ENCODE data around the gene DST. TPM values are rescaled to one million over a fixed set of nuclear protein-coding genes. Genes with fewer than 3 reads are reported as not detected.

The DST gene
- total RNA-seq, 1 experiment from 2014 or later = 76.0 TPM

GRCh38 chr6:56509031-56509430 is 133.7 kb downstream of the DST start:
- no TSS peak for BruUV-seq (replicated peaks)
- Mint-ChIP-seq H3K4me1 (ENCODE audit: low read depth, unreplicated experiment) (peaks cover 21% of the 10 kb centered on the region), H3K27ac (ENCODE audit: unreplicated experiment) (no peak overlapping the region), H3K9me3 (ENCODE audit: unreplicated experiment) (no peaks in the 10 kb centered on the region), H3K4me3 (ENCODE audit: unreplicated experiment) (no peak overlapping the region), H3K27me3 (ENCODE audit: insufficient read depth, unreplicated experiment) (no peaks in the 10 kb centered on the region), H3K36me3 (ENCODE audit: insufficient read depth, unreplicated experiment) (peaks cover 38% of the 10 kb centered on the region)
- Histone ChIP-seq H3K9me3 (no peaks in the 10 kb centered on the region), H3K36me3 (ENCODE audit: control insufficient read depth, insufficient read depth, low read length) (no peaks in the 10 kb centered on the region; the same call in 1 of the 2 replicates), H3K4me1 (peaks cover 17% of the 10 kb centered on the region), H3K27me3 (replicated peaks; ENCODE audit: control insufficient read depth, insufficient read depth, low read length) (no peaks in the 10 kb centered on the region), H3K4me3 (ENCODE audit: low read depth, low read length) (no peak overlapping the region)
- ChIA-PET POLR2A (no interaction called here), CTCF (no interaction called here)
- intact Hi-C loops (cut with micrococcal nuclease; ENCODE audit: unreplicated experiment) = no loop called here
- TF ChIP-seq, protein P1, sequence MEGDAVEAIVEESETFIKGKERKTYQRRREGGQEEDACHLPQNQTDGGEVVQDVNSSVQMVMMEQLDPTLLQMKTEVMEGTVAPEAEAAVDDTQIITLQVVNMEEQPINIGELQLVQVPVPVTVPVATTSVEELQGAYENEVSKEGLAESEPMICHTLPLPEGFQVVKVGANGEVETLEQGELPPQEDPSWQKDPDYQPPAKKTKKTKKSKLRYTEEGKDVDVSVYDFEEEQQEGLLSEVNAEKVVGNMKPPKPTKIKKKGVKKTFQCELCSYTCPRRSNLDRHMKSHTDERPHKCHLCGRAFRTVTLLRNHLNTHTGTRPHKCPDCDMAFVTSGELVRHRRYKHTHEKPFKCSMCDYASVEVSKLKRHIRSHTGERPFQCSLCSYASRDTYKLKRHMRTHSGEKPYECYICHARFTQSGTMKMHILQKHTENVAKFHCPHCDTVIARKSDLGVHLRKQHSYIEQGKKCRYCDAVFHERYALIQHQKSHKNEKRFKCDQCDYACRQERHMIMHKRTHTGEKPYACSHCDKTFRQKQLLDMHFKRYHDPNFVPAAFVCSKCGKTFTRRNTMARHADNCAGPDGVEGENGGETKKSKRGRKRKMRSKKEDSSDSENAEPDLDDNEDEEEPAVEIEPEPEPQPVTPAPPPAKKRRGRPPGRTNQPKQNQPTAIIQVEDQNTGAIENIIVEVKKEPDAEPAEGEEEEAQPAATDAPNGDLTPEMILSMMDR (IDR thresholded peaks at IDR 0.05; ENCODE audit: insufficient read depth in 1 of 2, low read depth in 1 of 2, low read length in 1 of 2, severe bottlenecking in 1 of 2, unreplicated experiment in 1 of 2) = no peak
- no peak for DNase-seq

DNA sequence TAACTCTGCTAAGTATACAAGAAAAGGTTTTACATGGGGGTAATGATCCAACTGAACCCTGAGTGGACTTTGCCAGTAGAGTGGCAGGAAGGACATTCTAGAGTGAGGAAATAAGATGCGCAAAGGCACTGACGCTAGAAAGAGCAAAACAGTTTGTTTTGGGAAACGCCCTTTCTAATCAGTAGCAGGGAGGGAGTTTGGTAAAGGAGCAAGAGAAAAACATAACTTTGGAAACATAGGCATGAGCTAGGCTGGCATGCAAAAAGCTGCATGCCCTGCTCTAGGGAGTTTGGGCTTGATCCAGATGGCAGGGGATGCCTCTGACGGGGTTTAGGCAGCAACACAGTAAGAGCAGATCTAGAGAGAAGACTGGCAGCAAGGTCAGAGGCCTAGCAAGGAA is 135.2 kb downstream of the DST start:
- TF ChIP-seq, protein P1 (IDR thresholded peaks at IDR 0.05; ENCODE audit: insufficient read depth in 1 of 2, low read depth in 1 of 2, low read length in 1 of 2, severe bottlenecking in 1 of 2, unreplicated experiment in 1 of 2) = no peak
- Mint-ChIP-seq H3K9me3 (ENCODE audit: unreplicated experiment) (no peaks in the 10 kb centered on the region), H3K27ac (ENCODE audit: unreplicated experiment) (no peak overlapping the region), H3K4me3 (ENCODE audit: unreplicated experiment) (no peak overlapping the region), H3K4me1 (ENCODE audit: low read depth, unreplicated experiment) (peaks cover 21% of the 10 kb centered on the region), H3K27me3 (ENCODE audit: insufficient read depth, unreplicated experiment) (no peaks in the 10 kb centered on the region), H3K36me3 (ENCODE audit: insufficient read depth, unreplicated experiment) (peaks cover 27% of the 10 kb centered on the region)
- no TSS peak for BruUV-seq (replicated peaks)
- Histone ChIP-seq H3K27me3 (replicated peaks; ENCODE audit: control insufficient read depth, insufficient read depth, low read length) (no peaks in the 10 kb centered on the region), H3K9me3 (no peaks in the 10 kb centered on the region), H3K4me1 (peaks cover 17% of the 10 kb centered on the region), H3K36me3 (ENCODE audit: control insufficient read depth, insufficient read depth, low read length) (no peaks in the 10 kb centered on the region; the same call in 1 of the 2 replicates), H3K4me3 (ENCODE audit: low read depth, low read length) (no peak overlapping the region)
- ChIA-PET POLR2A (no interaction called here), CTCF (interaction anchor here (0.6 kb wide), 1 partner anchor 87 kb away, joined by 3 read pairs; no protein-coding TSS in a partner anchor)
- no peak for DNase-seq
- intact Hi-C loops (cut with micrococcal nuclease; ENCODE audit: unreplicated experiment) = no loop called here

- no peaks in the 10 kb centered on the region for H3K9me3 Mint-ChIP-seq (ENCODE audit: unreplicated experiment)
- no peaks in the 10 kb centered on the region for H3K27me3 Mint-ChIP-seq (ENCODE audit: insufficient read depth, unreplicated experiment)
- Histone ChIP-seq H3K27me3 (replicated peaks; ENCODE audit: control insufficient read depth, insufficient read depth, low read length) (no peaks in the 10 kb centered on the region), H3K9me3 (no peaks in the 10 kb centered on the region), H3K36me3 (ENCODE audit: control insufficient read depth, insufficient read depth, low read length) (no peaks in the 10 kb centered on the region; the same call in 1 of the 2 replicates), H3K4me1 (peaks cover 8% of the 10 kb centered on the region), H3K4me3 (ENCODE audit: low read depth, low read length) (no peak overlapping the region)
- peaks cover 10% of the 10 kb centered on the region for H3K4me1 Mint-ChIP-seq (ENCODE audit: low read depth, unreplicated experiment)
- H3K27ac Mint-ChIP-seq (ENCODE audit: unreplicated experiment) = no peak overlapping the region
- TF ChIP-seq, protein P1 (IDR thresholded peaks at IDR 0.05; ENCODE audit: insufficient read depth in 1 of 2, low read depth in 1 of 2, low read length in 1 of 2, severe bottlenecking in 1 of 2, unreplicated experiment in 1 of 2) = no peak
- BruUV-seq (replicated peaks) = no TSS peak
- CTCF ChIA-PET = no interaction called here
- no peak overlapping the region for H3K4me3 Mint-ChIP-seq (ENCODE audit: unreplicated experiment)
- intact Hi-C loops (cut with micrococcal nuclease; ENCODE audit: unreplicated experiment) = no loop called here
- POLR2A ChIA-PET = no interaction called here
- no peak for DNase-seq
- H3K36me3 Mint-ChIP-seq (ENCODE audit: insufficient read depth, unreplicated experiment) = peaks cover 33% of the 10 kb centered on the region
These were observed 137.0 kb downstream of the DST start for GRCh38 chr6:56505512-56506260.

Data from Caco-2 (cell line).